ENCODE data around the gene UBE2QL1.

Gene UBE2QL1

DNA sequence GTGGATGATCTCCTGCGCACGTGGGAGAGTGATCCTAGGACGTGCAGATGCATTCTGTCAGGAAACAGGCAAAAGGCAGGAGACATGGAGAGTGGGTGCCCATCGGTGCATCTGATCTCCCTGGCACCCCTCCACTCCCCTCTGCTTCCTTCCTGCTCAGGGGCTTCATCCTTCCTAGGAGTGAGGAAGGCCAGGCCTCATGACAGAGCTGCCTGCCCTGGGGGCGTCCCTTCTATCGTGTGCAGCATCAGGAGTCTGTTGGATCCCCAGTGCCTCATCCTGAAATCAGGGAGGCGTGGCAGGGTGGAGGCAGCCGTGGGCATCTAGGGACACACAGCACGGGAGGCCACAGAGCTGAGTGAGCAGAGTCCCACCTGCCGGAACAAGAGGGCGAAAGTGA is 30.1 kb downstream of the UBE2QL1 start:
- Histone ChIP-seq H3K4me1 (ENCODE audit: control insufficient read depth, insufficient read depth, low read length) (no peaks in the 10 kb centered on the region), H3K4me3 (ENCODE audit: low read length in 2 of 2) (no peak overlapping the region), H3K9ac (ENCODE audit: low read length in 2 of 2) (no peak overlapping the region), H3K9me3 (ENCODE audit: control insufficient read depth in 2 of 2, low read length in 2 of 2) (no peaks in the 10 kb centered on the region), H3K27ac (ENCODE audit: low read length) (no peak overlapping the region), H3K36me3 (ENCODE audit: control insufficient read depth in 2 of 2, insufficient read depth in 2 of 2, low read length in 2 of 2) (no peaks in the 10 kb centered on the region), H3K27me3 (ENCODE audit: control insufficient read depth in 1 of 2, insufficient read depth in 2 of 2, low read length in 2 of 2) (no peaks in the 10 kb centered on the region)

DNA sequence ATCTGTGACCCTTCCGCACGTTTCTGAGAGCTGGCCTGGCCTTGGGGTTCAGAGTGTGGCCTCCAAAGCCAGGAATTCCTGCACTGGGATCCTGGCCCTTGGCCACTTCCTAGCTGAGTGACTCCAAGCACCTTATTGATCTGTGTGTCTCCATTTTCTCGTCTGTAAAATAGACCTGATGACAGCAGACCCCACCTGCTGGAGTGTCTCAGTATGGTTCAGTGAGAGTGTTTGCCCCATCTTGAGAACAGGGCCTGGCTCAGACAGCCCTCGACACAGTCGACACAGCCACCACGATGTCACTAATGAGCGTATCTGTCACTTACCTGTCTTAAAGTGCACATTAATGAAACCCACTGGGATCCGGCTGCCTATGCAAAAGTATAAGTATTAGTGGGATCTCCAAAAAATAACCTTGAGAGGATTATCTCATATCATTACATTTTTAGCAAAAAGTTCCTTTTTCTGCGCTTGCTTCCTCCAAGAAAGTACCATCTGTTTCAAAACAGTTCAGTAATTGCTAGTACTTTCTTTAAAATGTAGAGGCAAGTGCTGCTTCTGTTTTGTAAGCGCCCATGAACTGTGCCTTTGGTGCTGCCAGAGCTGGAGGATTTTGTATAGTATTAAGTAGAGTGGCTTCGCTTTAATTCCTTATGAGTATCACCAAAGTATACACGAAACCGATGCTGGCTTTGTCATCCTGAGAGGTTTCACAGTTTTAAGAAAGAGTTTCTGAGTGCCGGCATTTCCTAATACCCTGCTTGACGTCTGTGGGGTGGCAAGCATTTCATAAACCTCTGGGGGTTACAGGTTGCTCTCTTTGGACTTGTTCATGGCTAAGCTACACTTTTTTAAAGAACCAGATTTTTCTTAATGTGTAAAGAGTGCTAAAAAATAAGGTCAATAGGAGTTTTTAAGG is 31.7 kb downstream of the UBE2QL1 start:
- Histone ChIP-seq H3K27ac (ENCODE audit: low read length) (no peak overlapping the region), H3K27me3 (ENCODE audit: control insufficient read depth in 1 of 2, insufficient read depth in 2 of 2, low read length in 2 of 2) (peaks cover 0 to 3% of the 10 kb centered on the region in 2 donors), H3K36me3 (ENCODE audit: control insufficient read depth in 2 of 2, insufficient read depth in 2 of 2, low read length in 2 of 2) (no peaks in the 10 kb centered on the region), H3K9me3 (ENCODE audit: control insufficient read depth in 2 of 2, low read length in 2 of 2) (no peaks in the 10 kb centered on the region), H3K4me3 (ENCODE audit: low read length in 2 of 2) (no peak overlapping the region), H3K4me1 (ENCODE audit: control insufficient read depth, insufficient read depth, low read length) (no peaks in the 10 kb centered on the region), H3K9ac (ENCODE audit: low read length in 2 of 2) (no peak overlapping the region)

DNA sequence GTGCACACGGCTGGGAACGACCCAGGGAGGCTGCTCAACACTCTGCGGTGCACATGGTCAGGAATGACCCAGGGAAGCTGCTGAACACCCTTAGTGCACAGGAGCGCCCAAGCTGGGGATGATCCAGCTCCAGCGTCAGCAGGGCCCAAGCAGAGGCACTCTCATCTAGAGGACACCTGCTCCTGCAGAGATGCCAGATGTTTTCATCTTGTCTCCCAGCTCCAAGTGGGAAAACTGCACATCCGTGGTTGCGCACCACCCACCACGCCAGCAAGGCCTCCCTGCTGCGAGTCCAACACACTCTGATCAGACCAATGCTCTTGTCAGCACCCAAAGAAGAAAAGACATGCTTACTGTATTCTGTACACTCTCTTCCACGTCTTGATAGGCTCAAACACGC is 34.1 kb downstream of the UBE2QL1 start:
- no peak overlapping the region for H3K9ac ChIP-seq (ENCODE audit: low read length in 2 of 2)
- no peaks in the 10 kb centered on the region for H3K9me3 ChIP-seq (ENCODE audit: control insufficient read depth in 2 of 2, low read length in 2 of 2)
- no peak overlapping the region for H3K4me3 ChIP-seq (ENCODE audit: low read length in 2 of 2)
- H3K36me3 ChIP-seq (ENCODE audit: control insufficient read depth in 2 of 2, insufficient read depth in 2 of 2, low read length in 2 of 2), result no peaks in the 10 kb centered on the region
- peaks cover 0 to 3% of the 10 kb centered on the region in 2 donors for H3K27me3 ChIP-seq (ENCODE audit: control insufficient read depth in 1 of 2, insufficient read depth in 2 of 2, low read length in 2 of 2)
- no peaks in the 10 kb centered on the region for H3K4me1 ChIP-seq (ENCODE audit: control insufficient read depth, insufficient read depth, low read length)
- no peak overlapping the region for H3K27ac ChIP-seq (ENCODE audit: low read length)

DNA sequence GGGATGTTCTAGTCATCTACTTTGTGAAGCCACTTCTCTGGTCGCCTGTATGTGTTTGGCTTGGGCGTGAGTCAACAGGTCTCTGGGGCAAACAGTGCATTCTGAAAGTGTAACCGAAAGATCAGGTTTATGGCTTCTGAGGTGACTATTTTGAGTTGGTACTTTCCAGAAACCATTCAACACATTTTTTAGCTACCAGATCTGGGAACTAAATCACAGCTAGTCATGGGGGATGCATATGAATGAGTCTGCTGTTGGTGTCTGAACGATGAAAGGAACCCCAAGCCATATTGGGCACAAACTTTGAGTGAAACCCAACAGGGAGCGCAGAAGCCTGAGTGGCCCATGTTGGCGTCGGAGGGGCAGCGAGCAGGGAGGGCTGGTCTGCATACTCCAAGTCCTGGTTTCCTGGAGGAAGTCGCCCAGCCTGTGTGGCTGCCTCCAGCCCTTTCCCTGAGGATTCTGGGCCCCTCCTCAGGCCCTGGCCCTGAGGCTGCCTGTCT is 35.3 kb downstream of the UBE2QL1 start:
- no peak overlapping the region for H3K27ac ChIP-seq (ENCODE audit: low read length)
- no peaks in the 10 kb centered on the region for H3K36me3 ChIP-seq (ENCODE audit: control insufficient read depth in 2 of 2, insufficient read depth in 2 of 2, low read length in 2 of 2)
- H3K9ac ChIP-seq (ENCODE audit: low read length in 2 of 2), result no peak overlapping the region
- no peaks in the 10 kb centered on the region for H3K4me1 ChIP-seq (ENCODE audit: control insufficient read depth, insufficient read depth, low read length)
- H3K27me3 ChIP-seq (ENCODE audit: control insufficient read depth in 1 of 2, insufficient read depth in 2 of 2, low read length in 2 of 2), result peaks cover 0 to 3% of the 10 kb centered on the region in 2 donors
- no peak overlapping the region for H3K4me3 ChIP-seq (ENCODE audit: low read length in 2 of 2)
- H3K9me3 ChIP-seq (ENCODE audit: control insufficient read depth in 2 of 2, low read length in 2 of 2), result no peaks in the 10 kb centered on the region

DNA sequence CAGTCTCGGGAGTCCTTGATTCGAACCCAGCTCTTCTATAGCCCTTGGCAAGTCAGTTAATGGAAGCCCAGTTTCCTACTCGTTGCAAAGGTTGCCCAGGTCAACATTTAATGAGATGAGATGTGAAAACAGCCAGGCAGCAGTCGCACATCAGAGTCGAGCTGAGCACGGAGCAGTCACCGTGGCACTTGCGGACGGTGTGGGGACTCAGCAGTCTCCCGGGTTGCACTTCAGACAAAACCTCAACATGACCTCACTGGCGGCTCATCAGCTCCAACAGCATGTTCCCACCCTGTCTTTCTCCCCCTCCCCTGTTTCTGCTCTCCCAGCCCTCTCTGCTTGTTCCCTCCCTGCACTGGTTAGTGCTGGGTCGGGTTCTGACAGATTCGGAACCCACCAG is 35.8 kb downstream of the UBE2QL1 start:
- Histone ChIP-seq H3K27me3 (ENCODE audit: control insufficient read depth in 1 of 2, insufficient read depth in 2 of 2, low read length in 2 of 2) (peaks cover 0 to 3% of the 10 kb centered on the region in 2 donors), H3K27ac (ENCODE audit: low read length) (no peak overlapping the region), H3K9me3 (ENCODE audit: control insufficient read depth in 2 of 2, low read length in 2 of 2) (no peaks in the 10 kb centered on the region), H3K9ac (ENCODE audit: low read length in 2 of 2) (no peak overlapping the region), H3K4me1 (ENCODE audit: control insufficient read depth, insufficient read depth, low read length) (no peaks in the 10 kb centered on the region), H3K36me3 (ENCODE audit: control insufficient read depth in 2 of 2, insufficient read depth in 2 of 2, low read length in 2 of 2) (no peaks in the 10 kb centered on the region), H3K4me3 (ENCODE audit: low read length in 2 of 2) (no peak overlapping the region)

DNA sequence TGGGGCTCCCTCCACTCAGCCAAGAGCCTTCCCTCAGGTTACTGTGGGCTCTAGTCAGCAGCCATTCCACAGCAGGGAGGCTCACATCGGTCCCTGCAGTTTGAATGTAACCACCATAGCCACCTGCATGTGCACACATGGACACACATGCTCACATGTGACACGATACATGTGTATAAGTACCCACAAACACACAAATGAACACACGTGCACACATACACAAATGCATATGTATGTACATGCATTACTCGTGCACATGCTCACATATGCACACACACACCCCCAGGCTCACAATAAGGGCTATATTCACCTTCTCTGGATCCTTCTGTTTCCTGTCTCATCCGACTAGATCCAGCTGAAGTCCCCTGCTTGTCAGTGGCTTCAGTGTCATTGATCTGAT is 36.2 kb downstream of the UBE2QL1 start:
- Histone ChIP-seq H3K27me3 (ENCODE audit: control insufficient read depth in 1 of 2, insufficient read depth in 2 of 2, low read length in 2 of 2) (peaks cover 0 to 3% of the 10 kb centered on the region in 2 donors), H3K9ac (ENCODE audit: low read length in 2 of 2) (no peak overlapping the region), H3K36me3 (ENCODE audit: control insufficient read depth in 2 of 2, insufficient read depth in 2 of 2, low read length in 2 of 2) (no peaks in the 10 kb centered on the region), H3K27ac (ENCODE audit: low read length) (no peak overlapping the region), H3K4me3 (ENCODE audit: low read length in 2 of 2) (no peak overlapping the region), H3K9me3 (ENCODE audit: control insufficient read depth in 2 of 2, low read length in 2 of 2) (no peaks in the 10 kb centered on the region), H3K4me1 (ENCODE audit: control insufficient read depth, insufficient read depth, low read length) (no peaks in the 10 kb centered on the region)

DNA sequence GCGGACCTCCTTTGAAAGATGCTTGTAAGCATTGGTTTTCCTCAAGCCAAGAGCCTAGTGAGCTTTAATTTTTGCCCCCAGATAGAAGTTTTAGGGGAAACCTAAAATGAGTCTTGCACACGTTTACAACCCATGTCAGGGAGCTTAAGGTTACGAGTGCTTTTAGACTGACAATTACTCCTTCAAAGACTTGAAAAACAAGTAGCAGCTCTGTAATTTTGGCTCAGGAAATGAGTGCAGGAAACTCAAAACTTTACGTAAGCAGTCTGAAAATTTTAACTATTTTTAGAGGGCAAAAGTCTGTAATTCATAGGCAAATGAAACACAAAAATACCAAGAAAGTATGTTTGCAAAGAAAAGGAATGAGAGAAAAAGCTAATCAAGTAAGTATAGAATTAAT is 36.8 kb downstream of the UBE2QL1 start:
- Histone ChIP-seq H3K4me1 (ENCODE audit: control insufficient read depth, insufficient read depth, low read length) (no peaks in the 10 kb centered on the region), H3K27ac (ENCODE audit: low read length) (no peak overlapping the region), H3K9me3 (ENCODE audit: control insufficient read depth in 2 of 2, low read length in 2 of 2) (no peaks in the 10 kb centered on the region), H3K27me3 (ENCODE audit: control insufficient read depth in 1 of 2, insufficient read depth in 2 of 2, low read length in 2 of 2) (peaks cover 0 to 3% of the 10 kb centered on the region in 2 donors), H3K9ac (ENCODE audit: low read length in 2 of 2) (no peak overlapping the region), H3K4me3 (ENCODE audit: low read length in 2 of 2) (no peak overlapping the region), H3K36me3 (ENCODE audit: control insufficient read depth in 2 of 2, insufficient read depth in 2 of 2, low read length in 2 of 2) (no peaks in the 10 kb centered on the region)

DNA sequence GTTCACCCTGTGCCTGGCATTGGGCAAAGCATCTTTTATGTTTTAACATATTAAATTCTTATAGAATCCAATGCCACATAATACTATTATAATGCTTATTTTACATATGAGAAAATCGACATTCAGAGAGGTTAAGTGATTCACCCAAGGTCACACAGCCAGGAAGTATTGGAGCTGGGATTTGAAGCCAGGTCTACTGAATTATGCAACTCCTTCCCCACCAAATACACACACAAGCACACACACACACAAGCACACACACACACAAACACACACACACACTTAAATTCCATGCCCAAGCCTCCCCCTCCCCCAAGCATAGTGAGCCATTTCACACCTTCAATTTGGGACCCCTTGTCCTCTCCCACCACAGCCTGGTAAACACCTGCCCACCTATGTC is 37.4 kb downstream of the UBE2QL1 start:
- no peaks in the 10 kb centered on the region for H3K4me1 ChIP-seq (ENCODE audit: control insufficient read depth, insufficient read depth, low read length)

DNA sequence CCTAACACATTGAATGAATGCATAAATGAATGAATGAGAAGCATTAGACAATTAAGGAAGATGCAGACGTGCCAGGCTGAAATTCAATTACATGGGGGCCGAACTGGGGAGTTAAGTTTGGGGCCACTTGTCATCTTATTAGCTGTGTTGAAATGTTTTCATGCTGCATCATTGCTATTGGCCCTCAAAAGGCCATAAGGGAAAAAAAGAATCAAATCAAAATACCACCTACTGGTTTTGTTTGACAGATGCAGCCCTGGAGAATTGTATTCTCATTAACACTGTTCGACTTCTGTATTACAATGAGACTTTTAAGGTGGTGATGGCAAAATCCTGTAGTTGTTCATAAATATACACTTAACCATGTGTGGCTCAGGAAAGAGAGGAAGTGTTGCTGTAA is 38.4 kb downstream of the UBE2QL1 start:
- Histone ChIP-seq H3K9ac (ENCODE audit: low read length in 2 of 2) (no peak overlapping the region), H3K36me3 (ENCODE audit: control insufficient read depth in 2 of 2, insufficient read depth in 2 of 2, low read length in 2 of 2) (peaks cover 5 to 7% of the 10 kb centered on the region in 2 donors), H3K27me3 (ENCODE audit: control insufficient read depth in 1 of 2, insufficient read depth in 2 of 2, low read length in 2 of 2) (peaks cover 0 to 3% of the 10 kb centered on the region in 2 donors), H3K27ac (ENCODE audit: low read length) (no peak overlapping the region), H3K4me1 (ENCODE audit: control insufficient read depth, insufficient read depth, low read length) (no peaks in the 10 kb centered on the region), H3K9me3 (ENCODE audit: control insufficient read depth in 2 of 2, low read length in 2 of 2) (no peaks in the 10 kb centered on the region), H3K4me3 (ENCODE audit: low read length in 2 of 2) (no peak overlapping the region)

More for the DNA sequence above, 37.4 kb downstream of the UBE2QL1 start:
- H3K27ac ChIP-seq (ENCODE audit: low read length), result no peak overlapping the region
- no peaks in the 10 kb centered on the region for H3K9me3 ChIP-seq (ENCODE audit: control insufficient read depth in 2 of 2, low read length in 2 of 2)
- H3K36me3 ChIP-seq (ENCODE audit: control insufficient read depth in 2 of 2, insufficient read depth in 2 of 2, low read length in 2 of 2), result no peaks in the 10 kb centered on the region
- H3K4me3 ChIP-seq (ENCODE audit: low read length in 2 of 2), result no peak overlapping the region
- no peak overlapping the region for H3K9ac ChIP-seq (ENCODE audit: low read length in 2 of 2)
- H3K27me3 ChIP-seq (ENCODE audit: control insufficient read depth in 1 of 2, insufficient read depth in 2 of 2, low read length in 2 of 2), result peaks cover 0 to 3% of the 10 kb centered on the region in 2 donors

DNA sequence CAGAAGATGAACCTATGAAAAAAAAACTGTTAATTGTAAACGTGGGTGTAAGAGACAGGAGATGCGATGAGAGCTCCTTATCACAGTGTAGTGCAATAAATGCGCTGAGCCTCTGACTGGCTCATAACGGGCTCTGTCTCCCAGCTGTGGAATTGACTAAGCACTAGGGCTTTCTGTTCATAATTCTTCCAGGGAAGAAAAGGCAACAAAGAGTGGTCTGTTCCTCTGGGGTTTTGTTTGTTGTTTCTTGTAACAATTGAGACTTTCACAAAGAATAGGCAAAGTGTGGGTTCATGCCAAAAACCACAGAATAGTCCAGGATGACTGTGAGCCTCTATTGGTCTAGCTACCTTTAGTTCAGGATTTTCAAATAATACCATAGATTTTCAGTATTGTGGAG is 39.4 kb downstream of the UBE2QL1 start:
- H3K4me1 ChIP-seq (ENCODE audit: control insufficient read depth, insufficient read depth, low read length), result no peaks in the 10 kb centered on the region
- no peak overlapping the region for H3K27ac ChIP-seq (ENCODE audit: low read length)
- H3K9me3 ChIP-seq (ENCODE audit: control insufficient read depth in 2 of 2, low read length in 2 of 2), result no peaks in the 10 kb centered on the region

DNA sequence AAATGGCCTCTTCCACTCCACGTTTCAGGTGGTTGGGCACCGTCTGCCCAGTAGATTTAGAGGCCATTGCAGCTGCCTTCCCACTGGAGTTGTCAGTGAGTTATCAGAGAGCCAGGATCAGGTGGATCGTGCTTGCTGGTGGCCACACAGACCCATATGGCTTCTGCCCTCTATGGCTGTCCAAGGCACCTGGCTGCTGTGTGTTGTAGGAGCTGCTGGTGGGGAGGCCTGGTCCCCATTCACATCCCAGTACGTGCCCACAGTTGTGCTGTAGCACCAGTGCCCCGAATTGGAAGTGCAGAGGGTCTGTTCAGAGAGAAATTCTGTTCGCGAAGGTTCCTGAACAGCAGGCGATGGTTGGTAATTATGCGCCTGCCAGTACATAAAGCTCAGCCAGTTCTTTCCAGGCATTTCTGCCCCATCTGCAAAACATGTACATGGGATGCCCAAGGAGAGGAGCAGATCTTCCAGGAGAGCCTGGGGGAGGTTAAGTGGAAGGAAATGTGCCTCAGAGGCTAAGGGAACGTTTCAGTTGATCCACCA is 41.1 kb downstream of the UBE2QL1 start:
- H3K27ac ChIP-seq (ENCODE audit: low read length), result no peak overlapping the region
- no peak overlapping the region for H3K9ac ChIP-seq (ENCODE audit: low read length in 2 of 2)
- peaks cover 0 to 3% of the 10 kb centered on the region in 2 donors for H3K27me3 ChIP-seq (ENCODE audit: control insufficient read depth in 1 of 2, insufficient read depth in 2 of 2, low read length in 2 of 2)
- no peaks in the 10 kb centered on the region for H3K9me3 ChIP-seq (ENCODE audit: control insufficient read depth in 2 of 2, low read length in 2 of 2)
- no peaks in the 10 kb centered on the region for H3K4me1 ChIP-seq (ENCODE audit: control insufficient read depth, insufficient read depth, low read length)
- H3K4me3 ChIP-seq (ENCODE audit: low read length in 2 of 2), result no peak overlapping the region
- H3K36me3 ChIP-seq (ENCODE audit: control insufficient read depth in 2 of 2, insufficient read depth in 2 of 2, low read length in 2 of 2), result peaks cover 8 to 9% of the 10 kb centered on the region in 2 donors

More for the DNA sequence above, 39.4 kb downstream of the UBE2QL1 start:
- Histone ChIP-seq H3K27me3 (ENCODE audit: control insufficient read depth in 1 of 2, insufficient read depth in 2 of 2, low read length in 2 of 2) (peaks cover 0 to 3% of the 10 kb centered on the region in 2 donors), H3K36me3 (ENCODE audit: control insufficient read depth in 2 of 2, insufficient read depth in 2 of 2, low read length in 2 of 2) (peaks cover 8 to 9% of the 10 kb centered on the region in 2 donors), H3K9ac (ENCODE audit: low read length in 2 of 2) (no peak overlapping the region), H3K4me3 (ENCODE audit: low read length in 2 of 2) (no peak overlapping the region)

Measured in stomach smooth muscle (tissue), 2 donors.